SU-DHL-6 (cell line): ENCODE measurements around the gene MTOR.

Source experiments
- CTCF ChIP-seq: fragments of 200-600 bp; sonication (generic); IDR thresholded peaks from one replicate; pipeline ENCODE4 v1.5.1; 2017; ENCODE audit warnings: antibody characterized with exemption, mild to moderate bottlenecking, low read length, moderate library complexity; ENCODE audit not compliant: insufficient read depth, poor library complexity, severe bottlenecking
- EZH2phosphoT487 ChIP-seq: fragments of 200-600 bp; sonication (generic), shearing (Covaris generic); conservative IDR thresholded peaks from 2 replicates; pipeline ENCODE4 v1.6.1; 2018; ENCODE audit warnings: mild to moderate bottlenecking, antibody characterized with exemption, low read length, moderate library complexity, mixed read lengths

GRCh38 chr1:11307852-11308251, 45.5 kb upstream of the MTOR start:
- TF ChIP-seq EZH2phosphoT487 = no peak
- TF ChIP-seq CTCF = no peak
